NCI-H128 (cell line): ENCODE results near the gene ELMO1.

Source experiments
- DNase-seq: peaks from one replicate; lab custom pipeline; 2025; ENCODE audit not compliant: unreplicated experiment; lab: John Stamatoyannopoulos, UW

Gene ELMO1

DNA sequence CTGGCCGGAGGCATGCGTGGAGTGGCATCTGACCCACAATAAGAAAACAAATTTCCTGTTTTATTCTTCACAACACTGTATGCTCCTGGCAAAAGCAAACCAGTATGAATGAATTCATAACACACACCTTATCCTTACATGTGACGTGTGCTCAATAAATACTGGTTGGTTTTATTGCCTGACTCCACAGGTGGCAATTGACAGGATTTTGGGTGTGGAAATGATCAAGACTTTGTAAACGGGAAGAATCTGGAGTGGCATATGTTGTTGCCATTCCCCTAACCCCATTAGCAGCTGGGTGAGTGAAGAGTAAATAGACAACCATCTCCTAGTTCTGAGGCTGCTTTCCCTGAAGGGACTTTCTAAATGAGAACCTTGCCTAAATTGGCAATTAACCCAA is 508.8 kb downstream of the ELMO1 start:
- no peak for DNase-seq

- DNase-seq = no peak
Measured at GRCh38 chr7:36937754-36938563, 510.7 kb downstream of the ELMO1 start.

DNA sequence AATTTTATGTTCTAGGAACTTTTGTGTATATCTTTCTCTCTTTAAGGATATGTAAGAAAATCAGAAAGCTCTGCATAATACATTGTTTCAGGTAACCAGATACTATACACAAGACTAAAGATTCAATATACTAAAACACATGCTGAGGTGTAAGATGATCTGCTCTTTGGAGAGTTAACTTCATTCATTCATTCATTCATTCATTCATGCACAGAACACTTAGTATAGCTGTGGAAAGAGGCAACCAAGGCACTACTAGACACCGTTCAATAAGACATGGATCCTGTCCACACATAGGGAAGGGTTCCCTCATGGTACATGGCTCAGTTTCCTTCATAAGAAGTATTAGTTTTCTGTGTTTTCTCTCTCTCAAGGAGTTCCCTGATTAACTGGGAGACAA is 516.8 kb downstream of the ELMO1 start:
- no peak for DNase-seq

GRCh38 chr7:36929791-36930190 is 518.9 kb downstream of the ELMO1 start:
- DNase-seq = no peak

- DNase-seq = no peak
Measured at GRCh38 chr7:36928718-36929117, 519.9 kb downstream of the ELMO1 start.

DNA sequence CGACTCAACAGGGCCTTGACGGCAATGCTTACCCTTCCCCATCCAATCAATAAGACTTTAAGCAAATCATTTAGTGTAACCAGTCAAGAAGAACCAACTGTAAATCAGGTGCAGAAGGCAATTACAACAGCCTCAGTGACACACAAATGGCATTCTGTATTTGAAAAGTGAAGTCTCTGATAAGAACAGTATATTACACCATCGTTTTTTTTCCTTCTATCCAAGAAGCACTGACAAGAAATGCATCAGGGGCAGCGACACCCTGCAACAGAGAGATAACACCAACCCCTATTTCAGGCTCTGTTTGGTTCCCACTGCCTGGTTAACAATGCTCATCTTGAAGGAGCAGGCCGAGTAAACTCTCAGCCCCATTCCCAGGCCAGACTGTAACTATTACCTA is 520.4 kb downstream of the ELMO1 start:
- no peak for DNase-seq

DNA sequence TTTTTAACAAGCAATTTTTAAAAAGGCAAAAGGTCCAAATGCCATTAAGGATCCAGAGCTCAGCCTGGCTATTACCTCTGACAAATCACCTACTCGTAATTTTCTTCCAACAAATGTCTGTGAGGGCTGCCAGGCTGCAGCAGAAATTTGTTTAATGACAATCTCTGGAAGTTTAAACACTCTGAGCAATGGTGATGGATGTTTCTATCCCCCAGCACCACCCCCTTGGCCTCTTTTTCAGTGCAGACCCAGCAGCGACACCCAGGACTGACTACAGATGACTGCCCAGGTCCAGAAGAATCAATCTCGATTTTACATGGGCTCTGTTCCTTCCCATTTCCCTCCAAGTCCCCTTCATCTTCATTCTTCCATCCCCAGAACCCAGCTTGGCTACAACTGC is 523.0 kb downstream of the ELMO1 start:
- no peak for DNase-seq

- no peak for DNase-seq
Measured at GRCh38 chr7:36925207-36925606, 523.5 kb downstream of the ELMO1 start.

DNA sequence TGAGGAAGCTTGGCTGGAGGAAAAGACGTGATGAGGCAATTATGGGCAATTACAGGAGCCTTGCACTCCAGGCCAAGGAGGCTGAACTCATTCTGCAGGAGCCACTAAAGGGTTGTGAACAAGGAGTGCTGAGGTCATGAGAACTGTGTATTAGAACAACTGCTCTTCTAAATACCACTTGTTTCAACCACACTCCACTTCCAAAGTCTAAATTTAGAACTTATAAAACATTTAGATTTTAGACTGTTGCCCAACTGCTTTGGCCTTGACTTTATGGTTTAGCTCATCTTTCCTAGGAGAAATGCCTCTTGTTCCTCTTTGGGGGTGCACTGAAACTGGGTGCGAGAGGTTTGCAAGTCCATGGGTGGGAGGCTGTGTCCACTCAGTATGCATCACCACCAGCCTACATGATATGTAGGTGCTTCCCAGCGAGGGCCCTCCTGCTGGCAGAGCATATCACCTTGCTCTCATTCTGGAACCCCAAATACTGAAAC is 524.7 kb downstream of the ELMO1 start:
- DNase-seq = no peak

- no peak for DNase-seq
Measured at GRCh38 chr7:36923185-36923584, 525.5 kb downstream of the ELMO1 start.

- no peak for DNase-seq
Measured at GRCh38 chr7:36920433-36920832, 528.2 kb downstream of the ELMO1 start.

DNA sequence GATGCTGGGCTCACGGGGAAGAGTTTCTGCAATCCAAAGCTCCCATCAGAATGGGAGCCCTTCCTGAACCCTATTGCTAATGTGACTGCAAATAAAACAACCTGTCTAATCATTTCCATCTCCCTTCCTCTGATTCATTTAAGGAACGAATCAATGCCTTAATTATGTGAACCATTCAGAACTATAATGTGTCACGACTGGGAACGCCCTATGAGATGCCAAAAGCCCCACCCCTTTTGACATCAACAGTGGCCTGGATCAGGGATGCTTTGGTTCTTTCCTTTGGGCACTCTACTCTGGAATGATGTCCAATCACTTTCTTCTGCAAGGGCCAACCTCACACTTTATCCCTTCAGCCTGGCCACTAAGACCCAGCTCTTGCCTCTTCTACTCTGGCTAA is 528.9 kb downstream of the ELMO1 start:
- no peak for DNase-seq

- DNase-seq = no peak
Measured at GRCh38 chr7:36918591-36918990, 530.1 kb downstream of the ELMO1 start.

DNA sequence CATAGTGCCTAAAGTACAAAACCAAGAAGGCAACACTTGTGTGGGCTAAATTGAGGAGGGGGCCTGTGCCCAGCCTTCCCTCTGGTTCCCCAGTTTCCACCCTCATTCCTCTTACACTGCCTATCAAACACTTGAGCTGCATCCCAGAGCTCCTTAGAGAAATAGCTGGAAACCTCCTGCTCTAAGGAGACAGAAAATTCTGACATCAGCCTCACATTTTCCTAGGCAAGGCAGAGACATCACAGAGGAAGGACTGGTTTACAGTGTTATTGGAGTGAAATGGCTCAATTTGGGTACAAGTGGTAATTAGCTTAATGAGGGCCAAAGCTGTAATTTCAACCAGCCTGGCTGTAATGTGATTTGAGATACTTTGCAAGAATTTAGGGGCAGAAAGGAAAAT is 532.0 kb downstream of the ELMO1 start:
- DNase-seq = no peak

DNA sequence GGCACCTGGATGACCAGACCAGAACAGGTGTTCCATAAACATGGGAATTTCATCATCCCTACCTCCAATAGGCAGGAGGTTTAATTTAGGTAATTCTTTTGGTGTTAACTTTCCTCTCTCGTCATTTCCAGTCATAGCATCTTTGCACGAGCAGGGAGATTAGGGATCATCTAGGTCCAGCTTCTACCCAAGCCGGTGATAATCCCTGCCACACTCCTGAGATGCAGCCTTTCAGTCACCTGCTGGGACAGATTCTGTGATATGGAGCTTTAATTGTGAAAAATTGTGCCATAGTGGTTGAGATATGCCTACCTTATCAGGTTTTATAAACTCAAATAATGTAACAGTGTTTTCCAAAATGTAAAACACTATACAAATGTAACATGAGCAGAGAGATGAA is 532.5 kb downstream of the ELMO1 start:
- DNase-seq = no peak

- no peak for DNase-seq
Measured at GRCh38 chr7:36911788-36912187, 536.9 kb downstream of the ELMO1 start.

DNA sequence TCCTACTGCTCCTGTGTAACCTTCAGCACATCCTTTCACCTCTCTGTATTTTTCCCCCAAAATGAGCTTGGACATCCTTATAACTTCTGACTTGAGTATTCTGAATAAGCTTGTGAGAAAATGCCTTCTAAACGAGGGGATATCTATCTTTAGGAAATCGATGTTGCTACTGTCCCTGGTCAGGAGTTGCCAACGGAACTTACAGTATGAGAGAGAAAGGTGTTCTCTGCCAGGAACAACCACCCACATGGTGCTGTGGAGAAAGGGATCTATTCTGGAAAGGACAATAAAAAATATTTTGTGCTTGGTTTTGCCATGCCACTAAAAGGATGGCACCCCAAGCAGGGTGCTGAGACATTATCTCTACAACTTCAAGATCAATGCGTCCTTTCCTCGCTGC is 537.8 kb downstream of the ELMO1 start:
- no peak for DNase-seq

DNA sequence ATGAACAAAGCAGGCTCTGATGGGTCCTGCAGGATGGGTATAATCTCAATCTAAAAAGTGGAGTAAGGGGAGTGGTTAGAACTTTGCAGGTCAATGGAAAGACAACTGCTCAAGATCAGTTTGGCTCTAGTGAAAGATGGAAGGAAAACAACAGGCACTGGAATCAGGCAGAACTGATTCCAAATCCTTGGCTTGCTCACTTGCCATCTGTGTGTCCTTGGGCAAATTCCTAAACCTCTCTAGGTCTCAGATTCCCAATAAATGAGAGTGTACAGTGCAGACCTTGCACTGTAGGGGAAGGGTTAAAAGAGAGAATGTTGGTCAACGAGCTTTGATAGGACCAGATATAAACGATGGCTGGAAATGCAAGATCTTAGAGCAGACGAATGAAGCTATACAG is 538.3 kb downstream of the ELMO1 start:
- no peak for DNase-seq

- no peak for DNase-seq
Measured at GRCh38 chr7:36906956-36907635, 541.6 kb downstream of the ELMO1 start.

DNA sequence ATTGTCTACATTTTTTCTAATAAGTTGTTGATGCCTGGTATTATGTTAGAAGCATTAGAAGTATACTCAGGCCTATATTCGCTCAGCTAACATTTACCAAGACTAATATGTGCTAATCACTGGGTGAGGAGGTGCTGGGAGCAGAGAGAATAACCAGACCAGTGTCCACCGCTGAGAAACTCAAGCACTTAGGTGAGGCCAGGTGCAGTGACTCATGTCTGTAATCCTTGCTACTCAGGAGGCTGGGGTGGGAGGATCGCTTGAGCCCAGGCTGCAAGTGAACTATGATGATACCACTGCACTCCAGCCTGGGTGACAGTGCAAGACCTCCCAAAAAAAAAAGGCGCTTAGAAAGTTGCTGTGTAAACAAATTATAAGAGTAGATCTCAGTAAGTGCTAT is 542.2 kb downstream of the ELMO1 start:
- DNase-seq = no peak

- no peak for DNase-seq
Measured at GRCh38 chr7:36905841-36906240, 542.8 kb downstream of the ELMO1 start.

DNA sequence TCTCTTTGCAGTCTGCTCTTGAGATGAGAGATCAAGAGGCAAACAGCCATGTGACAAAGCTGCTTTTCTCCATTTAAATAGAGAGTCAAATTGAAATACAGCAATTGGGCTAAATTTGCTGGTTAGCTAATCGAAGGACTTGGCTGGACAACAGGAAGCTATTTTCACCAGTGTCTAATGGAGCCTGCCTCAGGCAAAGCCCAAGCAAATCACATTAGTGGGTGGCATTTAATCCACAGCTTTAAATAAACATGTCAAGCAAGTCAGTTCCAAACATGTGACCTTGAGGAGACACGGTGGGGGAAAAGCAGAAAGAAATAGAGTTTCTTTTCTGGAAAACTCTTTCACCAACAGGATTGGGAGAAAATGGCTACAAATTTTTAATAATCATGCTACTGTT is 543.9 kb downstream of the ELMO1 start:
- no peak for DNase-seq

GRCh38 chr7:36904101-36904500 is 544.6 kb downstream of the ELMO1 start:
- DNase-seq = no peak
